T1000 (cell line): ENCODE results near the gene RAB29.
"Not testable (repeated sequence)": the region's sequence is repeated elsewhere in the genome, so short reads cannot be mapped to it uniquely, and the experiment has no call there.

Source experiments
- DNase-seq: peaks from one replicate; lab custom pipeline; 2025; ENCODE audit warnings: mixed read lengths; lab: John Stamatoyannopoulos, UW

RAB29 gene, protein sequence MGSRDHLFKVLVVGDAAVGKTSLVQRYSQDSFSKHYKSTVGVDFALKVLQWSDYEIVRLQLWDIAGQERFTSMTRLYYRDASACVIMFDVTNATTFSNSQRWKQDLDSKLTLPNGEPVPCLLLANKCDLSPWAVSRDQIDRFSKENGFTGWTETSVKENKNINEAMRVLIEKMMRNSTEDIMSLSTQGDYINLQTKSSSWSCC

DNA sequence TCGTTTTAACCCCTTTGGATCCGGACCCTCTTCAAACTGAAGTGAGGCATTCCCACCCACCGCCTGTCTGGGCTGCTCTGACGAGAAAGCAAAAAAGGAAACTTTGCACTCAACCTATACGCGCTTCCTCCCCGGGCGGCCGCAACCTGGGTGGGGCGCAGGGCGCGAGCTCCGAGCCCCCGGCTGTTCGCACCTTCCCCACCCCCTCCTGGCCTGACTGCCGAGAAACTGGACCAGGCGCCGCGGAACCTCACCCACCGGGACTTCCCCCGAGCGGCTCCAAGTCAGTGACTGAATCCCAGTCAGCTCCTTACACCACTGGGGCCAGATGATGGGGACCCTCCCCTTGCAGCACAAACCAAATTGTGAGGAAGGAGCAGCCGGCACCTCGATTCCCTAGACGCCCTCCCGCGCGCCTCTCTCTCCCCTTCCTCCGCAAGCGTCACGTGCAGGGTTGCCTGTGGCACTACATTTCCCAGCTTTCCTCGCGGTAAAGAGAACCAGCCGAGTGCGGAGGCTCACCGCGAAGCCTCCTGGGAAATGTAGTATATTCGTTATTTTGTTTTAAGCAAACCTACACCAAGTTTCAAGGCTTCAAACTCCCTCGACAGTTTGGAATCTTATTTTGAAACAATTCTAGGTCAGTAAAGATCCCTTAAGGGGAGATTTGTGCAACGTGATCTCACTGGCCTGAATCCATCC, at the start of gene RAB29:
Gene RAB29, minus strand, starts transcription at position 468 of the 702 bp plus-strand sequence. CDS start 526 bp downstream, outside the sequence.
- DNase-seq: peak; percentile 61

DNA sequence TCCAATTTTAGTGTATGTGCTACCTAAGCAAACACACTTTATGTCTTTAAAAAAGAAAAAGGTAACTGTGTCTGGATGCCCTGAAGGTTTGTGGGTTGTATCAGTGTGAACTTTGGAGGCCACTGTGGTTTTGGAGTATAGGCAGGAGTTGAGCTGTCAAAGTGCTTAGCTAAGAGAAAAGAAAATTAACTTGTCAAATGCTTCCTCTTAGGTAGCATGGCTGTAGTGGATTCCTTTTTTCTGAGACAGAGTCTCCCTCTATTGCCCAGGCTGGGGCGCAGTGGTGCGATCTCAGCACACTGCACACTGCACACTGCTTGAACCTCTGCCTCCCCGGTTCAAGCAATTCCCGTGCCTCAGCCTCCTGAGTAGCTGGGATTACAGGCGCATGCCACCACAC, 48.9 kb upstream of the RAB29 start:
- no peak for DNase-seq

DNA sequence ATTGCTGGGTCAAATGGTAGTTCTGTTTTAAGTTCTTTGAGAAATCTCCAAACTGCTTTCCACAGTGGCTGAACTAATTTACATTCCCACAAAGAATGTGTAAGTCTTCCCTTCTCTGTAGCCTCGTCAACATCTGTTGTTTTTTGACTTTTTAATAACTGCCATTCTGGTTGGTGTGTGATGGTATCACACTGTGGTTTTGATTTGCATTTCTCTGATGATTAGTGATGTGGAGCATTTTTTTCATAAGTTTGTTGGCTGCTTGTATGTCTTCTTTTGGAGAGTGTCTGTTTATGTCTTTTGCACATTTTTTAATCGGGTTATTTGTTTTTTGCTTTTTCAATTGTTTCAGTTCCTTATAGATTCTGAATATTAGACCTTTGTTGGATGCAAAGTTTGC, 48.0 kb upstream of the RAB29 start:
- not testable (repeated sequence) for DNase-seq

DNA sequence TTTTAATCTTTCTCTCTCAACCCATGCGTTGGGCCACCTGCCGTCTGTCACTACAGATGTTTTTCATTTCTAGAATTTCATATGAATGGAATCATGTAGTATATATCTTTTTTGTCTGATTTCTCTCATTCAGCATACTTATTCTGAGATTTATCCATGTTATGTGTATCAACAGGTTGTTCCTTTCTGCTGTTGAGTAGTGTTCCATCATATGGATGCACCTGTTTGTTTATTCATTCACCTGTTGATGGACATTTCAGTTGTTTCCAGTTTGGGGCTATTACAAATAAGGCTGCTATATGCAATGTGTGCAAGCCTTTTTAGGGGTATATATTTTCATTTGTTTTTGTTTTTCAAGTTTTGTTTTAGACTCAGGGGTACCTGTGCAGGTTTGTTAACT, 47.1 kb upstream of the RAB29 start:
- DNase-seq: no peak

DNA sequence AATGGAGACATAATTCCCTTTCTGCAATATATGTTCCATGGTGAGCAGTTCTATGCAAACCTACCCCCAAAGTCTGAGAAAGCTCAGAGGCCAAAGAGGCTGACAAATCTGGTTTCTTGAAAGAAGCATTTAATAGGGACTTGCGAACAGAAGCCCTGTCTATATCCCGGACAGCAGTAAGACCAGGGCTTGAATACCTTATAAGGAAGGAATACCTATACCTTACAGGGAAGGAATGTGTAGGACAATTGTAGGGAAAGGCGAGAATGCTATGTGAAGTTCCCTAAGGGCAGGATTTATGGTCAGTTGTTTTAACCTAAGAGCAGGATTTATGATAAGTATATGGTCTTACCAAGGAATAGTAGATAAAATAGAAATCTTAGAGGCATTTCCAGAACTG, 42.7 kb upstream of the RAB29 start:
- no peak for DNase-seq

DNA sequence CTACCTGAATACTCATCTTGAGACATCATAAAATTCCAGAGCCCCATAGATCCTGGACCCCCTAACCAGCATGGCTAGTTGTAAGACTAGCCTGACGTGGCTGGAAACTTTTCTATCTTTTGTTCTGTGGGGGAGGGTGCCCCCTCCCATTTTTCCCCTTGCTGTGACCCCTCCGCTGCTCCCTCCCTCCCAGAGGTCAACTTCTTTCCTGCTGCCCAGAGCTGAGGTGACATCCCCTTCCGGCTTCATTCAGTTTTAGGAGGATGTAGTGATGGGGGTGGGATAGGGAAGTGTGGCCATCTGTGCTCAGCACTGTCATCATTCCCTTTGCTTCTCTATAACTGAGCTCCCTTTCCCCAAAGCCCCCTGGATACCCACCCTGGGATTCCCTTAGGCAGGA, 42.1 kb upstream of the RAB29 start:
- no peak for DNase-seq

DNA sequence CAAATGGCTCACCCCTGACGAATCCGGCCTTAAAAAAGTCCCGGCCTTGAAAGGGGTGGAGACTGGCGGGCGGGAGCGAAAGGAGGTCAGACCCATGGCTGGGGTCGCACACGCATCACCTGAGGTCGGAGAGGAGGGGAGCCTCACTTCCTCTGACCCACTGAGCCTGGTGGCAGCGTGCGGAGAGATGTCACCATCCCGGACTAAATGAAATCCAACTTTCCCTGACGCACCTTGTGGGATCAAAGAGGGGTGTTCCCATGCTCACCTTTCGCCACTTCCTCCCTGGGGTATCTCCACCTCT, 38.4 kb upstream of the RAB29 start:
- no peak for DNase-seq

DNA sequence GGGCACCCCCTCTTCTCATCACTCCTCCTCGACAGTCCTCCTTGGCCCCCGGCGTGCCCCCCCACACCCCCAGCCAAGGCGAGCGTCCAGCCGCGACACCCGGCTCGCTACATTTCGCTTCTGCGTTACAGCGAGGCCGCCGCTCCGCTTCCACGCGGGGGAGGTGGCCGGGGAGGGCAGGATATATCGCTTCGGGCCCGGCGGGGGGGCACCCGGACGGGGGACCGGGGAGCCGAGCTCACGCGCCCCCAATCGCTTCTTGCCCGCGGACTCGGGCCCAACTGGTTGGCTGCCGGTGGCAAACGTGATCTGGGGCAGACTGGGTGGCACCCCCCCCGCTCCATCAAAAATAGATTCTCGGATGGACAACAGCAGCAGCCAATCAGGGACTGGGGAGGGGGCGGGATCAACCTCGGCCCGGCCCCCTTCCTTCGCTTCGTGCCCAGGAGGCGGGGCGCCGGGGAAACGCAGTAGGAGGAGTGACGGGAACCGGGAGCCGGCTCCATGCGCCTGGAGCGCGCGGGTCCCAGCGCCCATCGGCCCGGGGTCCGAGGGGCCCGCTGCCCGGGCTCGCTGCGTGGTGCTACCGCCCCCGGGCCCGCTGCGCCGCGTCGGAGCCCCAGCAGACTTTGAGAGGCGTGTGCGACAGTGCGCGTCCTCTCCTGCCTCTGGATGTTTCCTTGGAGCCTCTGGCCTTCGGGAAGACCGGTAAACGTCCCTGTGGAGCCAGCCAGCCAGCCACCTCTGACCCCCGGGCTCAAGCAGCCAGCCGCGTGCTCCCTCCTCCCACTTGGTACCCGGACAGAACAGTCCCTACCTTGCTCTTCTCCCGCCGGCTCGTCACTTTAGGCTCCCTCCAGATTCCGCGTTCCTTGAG, 37.8 kb upstream of the RAB29 start, which contains the start of gene SLC41A1:
Gene SLC41A1, minus strand, starts transcription at position 321 of the 877 bp plus-strand sequence. CDS start 2,757 bp downstream, outside the sequence.
- peak; percentile 89 for DNase-seq

DNA sequence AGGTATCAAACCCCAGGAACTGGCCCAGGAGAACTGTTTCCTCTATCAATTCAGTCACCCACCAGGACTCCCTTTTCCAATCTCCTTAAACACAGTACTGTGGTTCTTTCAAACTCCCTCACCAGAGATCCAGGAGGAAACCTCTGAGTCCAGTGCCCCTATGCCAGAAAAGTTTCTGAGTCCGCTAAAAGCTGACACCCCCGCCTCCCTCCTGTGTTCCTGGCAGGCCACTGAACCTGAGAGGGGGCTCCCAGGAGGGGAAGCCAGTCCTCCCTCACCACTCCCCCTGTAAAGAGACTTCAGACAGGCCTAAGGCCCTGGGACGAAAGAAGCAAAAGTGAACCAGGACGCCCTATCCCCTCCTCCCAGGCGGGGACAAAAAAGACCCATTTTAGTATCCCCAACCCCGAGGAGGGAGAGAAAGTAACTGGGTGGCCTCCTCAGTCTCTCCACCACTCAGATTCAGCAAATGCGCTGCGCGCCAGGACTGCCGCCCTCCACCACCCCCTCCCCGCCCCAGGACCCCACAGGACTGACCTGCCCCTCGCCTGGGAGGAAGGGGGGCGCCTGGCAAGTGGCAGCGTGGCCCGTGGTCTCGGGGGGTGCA, 37.1 kb upstream of the RAB29 start:
- no peak for DNase-seq

DNA sequence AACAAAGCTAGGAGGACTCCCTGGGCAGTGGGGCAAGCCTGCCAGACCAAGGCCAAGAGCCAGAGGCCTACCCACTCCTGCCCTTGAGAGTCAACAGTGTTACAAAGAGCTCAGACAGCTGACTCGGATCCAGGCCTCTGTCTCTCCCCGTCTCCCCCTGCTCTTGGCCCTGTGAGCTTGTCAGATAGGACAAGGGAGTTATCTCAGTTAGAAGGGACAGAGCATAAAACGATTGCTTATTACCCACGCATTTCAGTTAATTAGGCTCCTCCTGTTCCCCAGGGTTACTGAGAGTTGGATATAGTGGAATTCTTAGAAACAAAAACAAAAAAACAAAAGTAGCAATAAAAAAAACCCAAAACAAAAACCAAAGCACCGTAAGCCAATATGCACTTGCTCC, 36.4 kb upstream of the RAB29 start:
- DNase-seq: no peak

DNA sequence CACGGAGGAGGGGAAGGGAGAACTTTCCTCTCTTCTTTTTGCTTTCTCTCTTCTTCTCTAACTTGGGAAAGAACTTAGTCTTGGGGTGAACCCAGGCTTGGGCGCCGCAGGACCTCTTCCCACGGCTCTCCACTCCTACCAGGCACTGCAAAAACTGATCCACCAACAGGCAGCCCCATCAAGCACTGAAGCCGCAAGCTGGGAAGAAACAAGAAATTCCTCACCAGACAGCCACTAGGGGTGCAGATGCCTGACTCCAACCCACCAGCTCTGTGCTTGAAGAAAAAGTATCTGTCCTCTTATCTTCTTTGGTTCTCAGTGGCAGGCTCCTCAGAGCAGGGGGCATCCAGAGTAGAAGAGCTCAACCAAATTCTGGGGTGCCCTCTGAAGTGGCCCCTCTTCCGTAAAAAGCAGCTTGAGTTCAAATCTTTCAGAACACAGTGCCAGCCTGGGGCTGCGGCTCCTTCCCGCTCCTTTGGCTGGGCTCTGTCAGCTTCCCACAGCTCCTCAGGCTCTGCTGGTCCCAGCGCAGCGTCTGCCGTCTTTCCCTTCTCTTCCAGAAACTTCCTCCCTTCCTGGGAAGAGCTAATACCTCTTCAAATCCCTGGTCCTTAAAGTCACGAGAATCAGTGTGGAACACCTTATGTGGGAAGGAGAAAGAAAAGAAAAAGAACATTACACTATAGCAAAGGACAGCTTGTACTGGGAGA, 35.3 kb upstream of the RAB29 start:
- DNase-seq: no peak

DNA sequence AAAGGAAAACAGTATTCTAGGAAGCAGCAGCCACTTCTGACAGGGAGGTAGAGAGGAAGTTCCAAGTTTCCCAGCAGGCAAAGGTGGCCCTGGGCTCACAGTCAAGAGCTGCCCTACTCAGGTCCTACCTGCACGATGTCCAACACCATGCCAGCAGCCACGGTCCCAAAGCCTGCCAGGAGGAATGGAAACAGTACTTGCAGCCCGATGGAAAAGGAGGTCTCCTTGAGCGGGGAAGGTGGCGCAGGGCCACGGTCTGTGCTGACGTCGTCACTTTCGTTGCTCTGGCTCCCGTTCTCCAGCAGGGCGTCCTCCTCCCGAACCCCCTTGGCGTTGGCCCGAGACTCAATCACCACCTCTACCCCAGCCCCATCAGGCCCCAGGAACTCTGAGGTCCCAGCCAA, 34.7 kb upstream of the RAB29 start:
- no peak for DNase-seq

DNA sequence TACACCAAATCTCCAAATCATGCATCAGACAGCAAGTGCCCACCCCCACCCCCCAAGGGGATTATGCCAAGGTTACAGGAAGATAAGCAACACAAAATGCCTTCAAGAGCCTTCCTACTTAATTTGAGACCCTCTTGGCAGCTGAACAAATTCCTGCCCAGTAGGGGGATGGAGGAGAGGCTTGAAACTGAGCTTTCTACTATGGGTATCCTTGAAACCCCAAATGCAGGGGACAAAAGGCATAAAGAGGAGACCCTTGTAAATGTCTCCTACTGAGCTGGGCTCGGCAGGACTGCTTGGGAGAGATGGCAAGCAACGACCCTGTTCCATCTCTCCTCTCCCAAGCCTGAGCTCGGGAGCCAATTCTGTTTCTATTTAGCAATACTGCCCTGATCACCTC, 34.2 kb upstream of the RAB29 start:
- no peak for DNase-seq

DNA sequence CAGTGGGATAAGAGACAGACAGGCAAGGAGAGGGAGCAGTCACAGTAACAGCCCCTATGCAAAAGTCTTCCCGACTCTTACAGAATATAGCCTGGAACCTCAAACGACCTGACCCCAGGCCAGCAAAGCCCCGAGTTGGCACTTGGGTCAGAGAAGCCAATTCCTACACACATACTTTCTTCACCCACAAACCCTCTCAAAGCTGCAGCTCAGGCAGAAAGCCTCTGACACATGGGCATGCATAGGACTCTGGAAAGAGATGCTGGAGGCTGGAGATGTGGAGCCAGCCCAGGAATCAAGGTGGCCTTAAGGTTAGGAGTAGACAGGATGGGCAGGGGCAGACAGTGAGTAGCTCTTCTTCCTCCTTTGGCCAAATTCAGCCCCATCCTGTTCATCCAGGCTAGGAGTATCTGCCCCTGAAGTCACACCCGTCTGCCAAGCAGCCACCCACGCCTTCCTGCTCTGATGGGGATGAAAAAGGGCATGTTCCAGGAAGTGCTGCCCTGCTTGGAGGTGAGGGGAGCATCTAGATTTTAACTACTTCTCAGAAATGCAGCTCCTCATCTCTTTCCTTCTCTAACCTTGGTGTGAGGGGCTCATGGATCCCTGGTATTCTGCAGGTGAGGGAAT, 29.9 kb upstream of the RAB29 start:
- DNase-seq: no peak

DNA sequence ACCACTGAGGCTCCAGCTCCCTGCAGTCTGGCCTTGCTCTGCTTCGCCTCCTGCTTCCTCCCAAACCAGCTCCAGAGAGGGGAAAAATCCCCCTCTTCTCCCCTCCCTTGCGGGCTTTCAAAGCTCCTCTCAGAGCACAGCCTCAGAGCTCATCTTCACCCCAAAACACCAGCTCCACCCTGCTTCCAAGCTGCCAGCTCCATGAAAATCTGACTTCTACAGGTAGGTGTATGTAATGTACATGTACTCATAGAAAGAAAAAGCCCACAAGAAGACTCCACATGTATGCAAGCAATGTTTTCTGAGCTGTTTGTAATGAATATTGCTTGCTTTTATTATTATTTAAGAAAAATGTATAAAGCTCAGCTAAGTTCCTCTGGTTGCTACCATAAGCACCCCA, 29.3 kb upstream of the RAB29 start:
- DNase-seq: no peak

DNA sequence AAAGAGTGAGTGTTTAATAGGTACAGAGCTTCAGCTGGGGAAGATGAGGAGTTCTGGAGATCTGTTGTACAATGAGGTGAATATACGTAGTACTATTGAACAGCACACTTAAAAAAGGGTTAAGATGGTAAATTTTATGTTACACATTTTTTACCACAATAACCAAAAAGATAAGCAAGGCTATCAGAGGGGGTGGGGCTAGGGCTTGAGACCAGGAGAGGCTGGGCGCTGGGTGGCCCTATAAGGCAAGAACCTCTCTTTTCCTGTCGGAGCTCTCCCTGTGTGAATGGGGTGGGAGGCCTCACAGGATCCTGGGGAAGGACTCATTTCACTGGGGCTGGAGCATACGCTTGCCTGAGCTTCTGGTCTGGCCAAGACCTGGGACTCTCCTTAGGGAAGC, 28.7 kb upstream of the RAB29 start:
- no peak for DNase-seq

DNA sequence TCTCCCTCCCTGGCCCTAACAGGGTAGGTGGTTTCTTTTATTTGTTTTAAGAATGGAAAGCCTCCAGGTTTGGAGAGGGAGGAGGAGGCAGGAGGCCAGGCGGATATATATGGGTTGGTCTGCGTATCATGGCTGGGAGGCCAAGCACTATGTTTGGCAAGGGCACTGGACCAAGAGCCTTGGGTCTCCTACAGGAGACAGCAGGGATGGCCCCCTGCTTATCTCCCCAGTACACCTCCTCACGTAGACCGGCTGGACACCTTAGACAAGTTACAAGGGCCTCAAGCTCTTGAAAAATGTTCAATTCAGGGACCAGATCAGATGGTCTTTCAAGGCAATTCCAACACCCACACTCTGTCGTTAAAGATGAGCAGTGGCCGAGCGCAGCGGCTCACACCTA, 26.8 kb upstream of the RAB29 start:
- DNase-seq: no peak

DNA sequence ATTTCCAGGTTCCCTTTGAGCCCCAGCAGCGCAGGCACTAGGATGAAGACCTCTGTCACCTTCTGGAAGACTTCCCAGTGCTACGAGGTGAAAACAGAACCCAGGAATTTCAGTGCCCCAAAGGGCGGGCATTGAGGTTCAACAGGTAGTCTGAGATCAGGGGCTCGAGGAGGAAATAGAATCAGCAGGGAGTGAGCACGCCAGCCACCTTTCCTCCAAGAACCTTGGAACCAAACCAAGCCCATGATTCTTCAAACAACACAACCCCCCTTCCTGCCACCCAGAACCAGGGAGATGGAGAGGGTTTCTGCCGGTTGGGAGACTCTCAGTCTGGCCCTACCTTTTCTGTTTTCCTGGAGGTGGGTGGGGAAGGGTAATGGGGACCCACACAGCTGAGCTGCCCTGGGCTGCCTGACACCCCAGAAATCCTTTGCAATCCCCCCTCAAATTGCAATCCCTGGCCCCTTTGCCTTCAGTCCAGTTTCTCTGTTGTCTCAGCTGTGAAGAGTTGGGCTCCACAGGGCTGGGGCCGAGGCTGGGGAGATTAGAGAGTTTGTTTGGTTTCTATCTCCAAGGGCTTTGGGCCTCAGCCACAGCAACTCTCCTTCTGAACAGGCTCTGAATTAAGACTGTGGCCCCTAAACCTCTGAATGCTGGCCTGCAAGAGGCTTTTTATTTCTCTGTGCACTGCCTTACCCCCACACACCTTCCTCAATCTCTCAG, 25.9 kb upstream of the RAB29 start:
- no peak for DNase-seq

DNA sequence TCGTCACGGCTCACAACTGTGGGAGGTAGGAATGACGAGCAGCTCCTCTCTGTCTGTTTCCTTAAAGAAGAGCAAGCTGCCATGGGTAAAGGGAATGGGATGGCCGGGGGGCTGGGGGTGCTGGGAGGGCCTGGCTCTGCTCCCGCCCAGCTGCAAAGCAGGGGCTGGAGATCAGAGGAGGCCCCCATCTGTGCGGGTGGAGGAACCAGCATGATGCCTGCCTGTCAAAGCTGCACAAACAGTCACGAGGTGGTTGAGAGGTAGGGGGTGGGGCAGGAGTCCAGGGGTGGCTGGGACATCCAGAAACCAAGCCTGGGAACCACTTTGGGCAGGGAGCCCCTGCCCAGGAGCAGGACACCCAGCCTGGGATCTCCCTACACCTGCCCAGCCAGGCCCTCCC, 25.1 kb upstream of the RAB29 start:
- DNase-seq: no peak

DNA sequence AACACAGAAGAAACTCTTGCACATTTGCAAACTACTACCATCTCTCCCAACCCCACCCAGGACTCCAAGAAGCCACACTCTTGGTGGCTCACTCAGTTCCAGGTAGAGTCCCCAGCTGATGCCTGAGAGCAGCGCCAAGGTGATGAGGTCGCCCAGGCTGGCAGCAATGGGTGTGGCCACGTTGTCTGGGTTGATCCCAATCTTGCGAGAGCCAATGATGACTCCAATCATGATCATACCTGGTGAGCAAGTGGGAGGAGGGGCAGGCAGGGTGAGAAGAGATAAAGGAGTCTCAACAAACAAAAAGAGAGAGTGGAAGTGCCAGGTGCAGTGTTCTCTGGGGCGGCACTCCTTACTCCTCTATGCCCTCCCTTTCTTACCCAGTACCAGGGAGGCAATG, 23.3 kb upstream of the RAB29 start:
- DNase-seq: no peak

DNA sequence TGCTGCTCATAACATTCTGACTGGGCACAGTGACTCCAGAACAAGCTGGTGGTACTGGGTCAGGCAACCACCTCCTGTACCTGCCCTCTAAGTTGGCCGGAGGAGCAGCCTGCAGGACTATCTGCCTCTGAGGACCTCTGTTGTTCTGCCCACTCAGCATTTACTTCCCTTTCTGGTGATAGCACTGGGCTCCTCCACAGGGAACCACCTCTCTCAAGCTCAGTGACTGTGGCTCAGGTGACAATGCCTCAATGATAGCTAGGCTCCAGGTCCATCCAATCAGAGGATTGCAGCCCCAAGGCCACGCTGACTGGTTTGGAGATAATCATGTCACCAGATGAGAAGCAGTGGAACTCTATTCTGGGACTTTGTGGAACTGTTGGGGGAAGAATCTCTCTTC, 21.9 kb upstream of the RAB29 start:
- DNase-seq: no peak
